Activated CD4-positive, CD25-positive, alpha-beta regulatory T cell (primary cell): ENCODE results near the gene KIF26A.

ENCODE experiments used
- DNase-seq, 4 experiments: peaks; one replicate each; lab custom pipeline; 2025; lab: John Stamatoyannopoulos, UW

KIF26A gene

GRCh38 chr14:104209985-104210816 lies 71.8 kb downstream of the KIF26A start:
- DNase-seq: no peak

GRCh38 chr14:104210817-104211195 lies 72.4 kb downstream of the KIF26A start:
- no peak for DNase-seq

- DNase-seq: no peak
Measured at GRCh38 chr14:104211215-104211614, 72.8 kb downstream of the KIF26A start.

- no peak for DNase-seq
Measured at GRCh38 chr14:104211741-104212140, 73.4 kb downstream of the KIF26A start.

- DNase-seq: no peak
Measured at GRCh38 chr14:104212206-104213095, 74.1 kb downstream of the KIF26A start.

- no peak for DNase-seq
Measured at GRCh38 chr14:104213301-104214034, 75.1 kb downstream of the KIF26A start.

GRCh38 chr14:104214431-104215218 lies 76.2 kb downstream of the KIF26A start:
- no peak for DNase-seq

- no peak for DNase-seq
Measured at GRCh38 chr14:104215706-104216334, 77.4 kb downstream of the KIF26A start.

GRCh38 chr14:104216457-104216856 lies 78.1 kb downstream of the KIF26A start:
- no peak for DNase-seq

GRCh38 chr14:104217486-104218360 lies 79.3 kb downstream of the KIF26A start:
- DNase-seq: no peak

GRCh38 chr14:104218361-104219180 lies 80.2 kb downstream of the KIF26A start:
- DNase-seq: no peak

GRCh38 chr14:104219731-104220214 lies 81.4 kb downstream of the KIF26A start:
- DNase-seq: no peak

- no peak for DNase-seq
Measured at GRCh38 chr14:104220215-104221070, 82.1 kb downstream of the KIF26A start.

- no peak for DNase-seq
Measured at GRCh38 chr14:104221071-104221625, 82.8 kb downstream of the KIF26A start.

- DNase-seq: no peak
Measured at GRCh38 chr14:104221636-104222369, 83.4 kb downstream of the KIF26A start.

GRCh38 chr14:104222396-104223036 lies 84.1 kb downstream of the KIF26A start:
- no peak for DNase-seq
